PFSK-1 (cell line): ENCODE results near the gene GNB5.

ENCODE experiments used
- REST ChIP-seq, 2 experiments: IDR thresholded peaks; 2 replicates each; pipeline versions ENCODE4 v1.6.1 to v1.8.0; 2011 to 2012; ENCODE audit warnings: low read depth in 2 of 2, low read length in 2 of 2, control low read depth in 1 of 2, inconsistent platforms in 1 of 2, mild to moderate bottlenecking in 1 of 2, moderate library complexity in 1 of 2; ENCODE audit not compliant: insufficient read depth in 1 of 2
- SIN3A ChIP-seq: IDR thresholded peaks from 2 replicates; pipeline ENCODE4 v1.6.1; 2012; ENCODE audit warnings: mild to moderate bottlenecking, low read length, moderate library complexity, borderline replicate concordance; ENCODE audit not compliant: insufficient read depth
- TAF1 ChIP-seq: IDR thresholded peaks from 2 replicates; pipeline ENCODE4 v1.6.1; 2012; ENCODE audit warnings: low read length, control low read depth, borderline replicate concordance; ENCODE audit not compliant: insufficient read depth

- no peak for TF ChIP-seq REST (IDR thresholded peaks at IDR 0.05; ENCODE audit: insufficient read depth in 1 of 2, low read depth in 2 of 2, low read length in 2 of 2)
- no peak for TF ChIP-seq TAF1
- no peak for TF ChIP-seq SIN3A
Measured at GRCh38 chr15:52207191-52207590, 16.0 kb upstream of the GNB5 start.
